Brain microvascular endothelial cell (primary cell): ENCODE results near the gene HIVEP3.

ENCODE experiments used
- DNase-seq: peaks from one replicate; pipeline ENCODE4 v3.0.0-alpha.2; 2020
- H3K27ac ChIP-seq: fragments of 250-450 bp; sonication (Bioruptor Pico); 2 replicates; pipeline ENCODE4 v1.5.1; 2020; ENCODE audit warnings: mild to moderate bottlenecking, moderate library complexity
- H3K27me3 ChIP-seq: fragments of 250-450 bp; sonication (Bioruptor Pico); replicated peaks from 2 replicates; pipeline ENCODE4 v1.5.1; 2020; ENCODE audit warnings: mild to moderate bottlenecking
- H3K36me3 ChIP-seq: fragments of 250-450 bp; sonication (Bioruptor Pico); replicated peaks from 2 replicates; pipeline ENCODE4 v1.5.1; 2020; ENCODE audit warnings: mild to moderate bottlenecking
- H3K4me3 ChIP-seq: 2 replicates; pipeline ENCODE4 v1.5.1; 2011; ENCODE audit warnings: low read depth, mild to moderate bottlenecking, control low read depth, low read length, moderate library complexity
- CTCF ChIP-seq: IDR thresholded peaks from 2 replicates; pipeline ENCODE4 v1.5.1; 2011; ENCODE audit warnings: low read depth, mild to moderate bottlenecking, moderate library complexity, low read length, control low read depth, inconsistent platforms; ENCODE audit errors: missing control alignments
- in situ Hi-C: cut with HindIII; loops from 2 replicates; pipeline ENCODE4 v1.10.0; 2017; ENCODE audit warnings: low sequenced_read_pairs, low pct_ligation_motif_present

HIVEP3 gene

DNA sequence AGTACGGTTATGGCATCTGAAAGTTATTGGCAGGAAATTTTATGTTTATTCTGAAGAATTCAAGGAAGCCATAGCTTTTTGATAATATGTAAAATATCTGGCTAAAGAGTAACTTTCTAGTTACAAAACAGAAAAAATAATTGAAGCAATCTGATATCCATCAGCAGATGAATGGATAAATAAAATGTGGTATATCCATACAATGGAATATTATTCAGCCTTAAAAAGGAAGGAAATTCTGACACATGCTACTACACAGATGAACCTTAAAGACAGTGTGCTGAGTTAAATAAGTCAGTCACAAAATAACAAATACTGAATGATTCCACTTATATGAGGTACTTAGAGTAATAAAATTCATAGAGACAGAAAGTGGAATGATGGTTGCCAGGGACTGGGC, 25.0 kb upstream of the HIVEP3 start:
- Histone ChIP-seq H3K4me3 (no peak overlapping the region), H3K27ac (no peak overlapping the region), H3K36me3 (no peaks in the 10 kb centered on the region), H3K27me3 (no peaks in the 10 kb centered on the region)
- no peak for TF ChIP-seq CTCF
- in situ Hi-C loops, result no loop called here
- DNase-seq, result no peak

- Histone ChIP-seq H3K27ac (no peak overlapping the region), H3K36me3 (no peaks in the 10 kb centered on the region), H3K4me3 (no peak overlapping the region), H3K27me3 (no peaks in the 10 kb centered on the region)
- DNase-seq, result no peak
- in situ Hi-C loops, result no loop called here
- no peak for TF ChIP-seq CTCF
Observed at GRCh38 chr1:41942278-41942677, 23.6 kb upstream of the HIVEP3 start.

DNA sequence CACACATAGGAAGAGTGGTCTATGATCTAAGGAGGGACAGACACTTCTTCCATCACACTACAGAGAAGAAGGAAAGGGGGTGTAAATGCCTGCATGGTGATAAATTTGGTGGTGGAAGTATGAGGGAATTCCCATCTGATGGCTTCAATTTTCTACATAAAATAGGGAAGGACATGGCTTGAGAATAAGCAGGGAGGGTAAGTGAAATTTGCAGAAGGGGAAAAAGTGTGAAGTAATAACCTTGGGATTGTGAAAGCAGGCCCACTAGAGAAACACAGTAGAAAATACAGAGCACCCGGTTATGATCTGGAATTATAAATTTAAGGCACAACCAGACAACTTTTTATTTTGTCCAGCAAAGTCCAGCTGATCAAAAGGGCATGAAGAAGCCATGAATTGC, 22.7 kb upstream of the HIVEP3 start:
- Histone ChIP-seq H3K27me3 (no peaks in the 10 kb centered on the region), H3K27ac (no peak overlapping the region), H3K4me3 (no peak overlapping the region), H3K36me3 (no peaks in the 10 kb centered on the region)
- TF ChIP-seq CTCF, result no peak
- in situ Hi-C loops, result no loop called here
- DNase-seq, result no peak

GRCh38 chr1:41939194-41939593, 20.5 kb upstream of the HIVEP3 start:
- no peak overlapping the region for H3K4me3 ChIP-seq
- in situ Hi-C loops, result no loop called here

GRCh38 chr1:41936107-41936506, 17.4 kb upstream of the HIVEP3 start:
- TF ChIP-seq CTCF, result peak; percentile 10
- Histone ChIP-seq H3K27ac (no peak overlapping the region), H3K4me3 (no peak overlapping the region), H3K36me3 (no peaks in the 10 kb centered on the region), H3K27me3 (no peaks in the 10 kb centered on the region)
- DNase-seq, result peak; percentile 52
- in situ Hi-C loops, result no loop called here

More at GRCh38 chr1:41939194-41939593, 20.5 kb upstream of the HIVEP3 start:
- Histone ChIP-seq H3K36me3 (no peaks in the 10 kb centered on the region), H3K27me3 (no peaks in the 10 kb centered on the region), H3K27ac (no peak overlapping the region)
- no peak for TF ChIP-seq CTCF
- no peak for DNase-seq

- H3K27ac ChIP-seq, result no peak overlapping the region
- no peaks in the 10 kb centered on the region for H3K36me3 ChIP-seq
- no peak overlapping the region for H3K4me3 ChIP-seq
Observed at GRCh38 chr1:41935226-41935625, 16.5 kb upstream of the HIVEP3 start.

More at GRCh38 chr1:41935226-41935625, 16.5 kb upstream of the HIVEP3 start:
- no peak for DNase-seq
- no peaks in the 10 kb centered on the region for H3K27me3 ChIP-seq
- in situ Hi-C loops, result no loop called here
- no peak for TF ChIP-seq CTCF
